ENCODE data around the gene SORCS3.

The SORCS3 gene

GRCh38 chr10:105181626-105182025 is 540.5 kb downstream of the SORCS3 start:
- Histone ChIP-seq H3K27ac (ENCODE audit: low read length) (no peak overlapping the region), H3K9me3 (ENCODE audit: insufficient read depth, low read length, severe bottlenecking) (no peaks in the 10 kb centered on the region), H3K27me3 (ENCODE audit: insufficient read depth, low read length, poor library complexity) (no peaks in the 10 kb centered on the region), H3K9ac (ENCODE audit: low read depth, low read length) (no peak overlapping the region), H3K36me3 (ENCODE audit: insufficient read depth, low read length) (no peaks in the 10 kb centered on the region), H3K79me2 (ENCODE audit: insufficient read depth, low read length) (no peaks in the 10 kb centered on the region), H3K4me2 (ENCODE audit: insufficient read depth, low read length) (no peak overlapping the region), H2AFZ (ENCODE audit: low read depth, low read length) (no peak overlapping the region), H3K4me3 (ENCODE audit: low read depth in 1 of 2, low read length in 2 of 2) (no peak overlapping the region), H3K4me1 (ENCODE audit: insufficient read depth, low read length) (no peaks in the 10 kb centered on the region), H4K20me1 (ENCODE audit: insufficient read depth, low read length) (no peaks in the 10 kb centered on the region)
- DNase-seq (no peak), ATAC-seq (ENCODE audit: insufficient read depth, low read depth) (no peak)
- TF ChIP-seq CTCF (IDR thresholded peaks at IDR 0.05; ENCODE audit: borderline replicate concordance, extremely low read depth, low read length, poor library complexity, severe bottlenecking) = no peak
- TF ChIP-seq EZH2 (IDR thresholded peaks at IDR 0.05; ENCODE audit: borderline replicate concordance, low read depth, low read length, severe bottlenecking) = no peak

GRCh38 chr10:105183536-105183935 is 542.4 kb downstream of the SORCS3 start:
- Histone ChIP-seq H2AFZ (ENCODE audit: low read depth, low read length) (no peak overlapping the region), H3K79me2 (ENCODE audit: insufficient read depth, low read length) (no peaks in the 10 kb centered on the region), H3K4me1 (ENCODE audit: insufficient read depth, low read length) (no peaks in the 10 kb centered on the region), H3K9me3 (ENCODE audit: insufficient read depth, low read length, severe bottlenecking) (no peaks in the 10 kb centered on the region), H3K27ac (ENCODE audit: low read length) (no peak overlapping the region), H3K27me3 (ENCODE audit: insufficient read depth, low read length, poor library complexity) (no peaks in the 10 kb centered on the region), H3K9ac (ENCODE audit: low read depth, low read length) (no peak overlapping the region), H3K36me3 (ENCODE audit: insufficient read depth, low read length) (no peaks in the 10 kb centered on the region), H3K4me3 (ENCODE audit: low read depth in 1 of 2, low read length in 2 of 2) (no peak overlapping the region), H4K20me1 (ENCODE audit: insufficient read depth, low read length) (no peaks in the 10 kb centered on the region), H3K4me2 (ENCODE audit: insufficient read depth, low read length) (no peak overlapping the region)
- TF ChIP-seq EZH2 (IDR thresholded peaks at IDR 0.05; ENCODE audit: borderline replicate concordance, low read depth, low read length, severe bottlenecking) (no peak), CTCF (IDR thresholded peaks at IDR 0.05; ENCODE audit: borderline replicate concordance, extremely low read depth, low read length, poor library complexity, severe bottlenecking) (no peak)
- ATAC-seq (ENCODE audit: insufficient read depth, low read depth) (no peak), DNase-seq (no peak)

GRCh38 chr10:105185161-105185560 is 544.1 kb downstream of the SORCS3 start:
- H3K4me3 ChIP-seq (ENCODE audit: low read depth in 1 of 2, low read length in 2 of 2) = no peak overlapping the region
- H3K4me2 ChIP-seq (ENCODE audit: insufficient read depth, low read length) = no peak overlapping the region
- H3K27ac ChIP-seq (ENCODE audit: low read length) = no peak overlapping the region
- no peaks in the 10 kb centered on the region for H4K20me1 ChIP-seq (ENCODE audit: insufficient read depth, low read length)
- TF ChIP-seq EZH2 (IDR thresholded peaks at IDR 0.05; ENCODE audit: borderline replicate concordance, low read depth, low read length, severe bottlenecking) = no peak
- no peak for TF ChIP-seq CTCF (IDR thresholded peaks at IDR 0.05; ENCODE audit: borderline replicate concordance, extremely low read depth, low read length, poor library complexity, severe bottlenecking)
- no peaks in the 10 kb centered on the region for H3K4me1 ChIP-seq (ENCODE audit: insufficient read depth, low read length)
- H3K27me3 ChIP-seq (ENCODE audit: insufficient read depth, low read length, poor library complexity) = no peaks in the 10 kb centered on the region
- H3K36me3 ChIP-seq (ENCODE audit: insufficient read depth, low read length) = no peaks in the 10 kb centered on the region
- DNase-seq (no peak), ATAC-seq (ENCODE audit: insufficient read depth, low read depth) (no peak)
- H2AFZ ChIP-seq (ENCODE audit: low read depth, low read length) = no peak overlapping the region
- no peak overlapping the region for H3K9ac ChIP-seq (ENCODE audit: low read depth, low read length)
- no peaks in the 10 kb centered on the region for H3K79me2 ChIP-seq (ENCODE audit: insufficient read depth, low read length)
- H3K9me3 ChIP-seq (ENCODE audit: insufficient read depth, low read length, severe bottlenecking) = no peaks in the 10 kb centered on the region

GRCh38 chr10:105187243-105187642 is 546.2 kb downstream of the SORCS3 start:
- Histone ChIP-seq H3K4me1 (ENCODE audit: insufficient read depth, low read length) (no peaks in the 10 kb centered on the region), H4K20me1 (ENCODE audit: insufficient read depth, low read length) (no peaks in the 10 kb centered on the region), H3K4me2 (ENCODE audit: insufficient read depth, low read length) (no peak overlapping the region), H3K27ac (ENCODE audit: low read length) (no peak overlapping the region), H3K27me3 (ENCODE audit: insufficient read depth, low read length, poor library complexity) (no peaks in the 10 kb centered on the region), H3K4me3 (ENCODE audit: low read depth in 1 of 2, low read length in 2 of 2) (no peak overlapping the region), H3K79me2 (ENCODE audit: insufficient read depth, low read length) (no peaks in the 10 kb centered on the region), H3K36me3 (ENCODE audit: insufficient read depth, low read length) (no peaks in the 10 kb centered on the region), H2AFZ (ENCODE audit: low read depth, low read length) (no peak overlapping the region), H3K9ac (ENCODE audit: low read depth, low read length) (no peak overlapping the region), H3K9me3 (ENCODE audit: insufficient read depth, low read length, severe bottlenecking) (no peaks in the 10 kb centered on the region)
- DNase-seq (no peak), ATAC-seq (ENCODE audit: insufficient read depth, low read depth) (no peak)
- TF ChIP-seq EZH2 (IDR thresholded peaks at IDR 0.05; ENCODE audit: borderline replicate concordance, low read depth, low read length, severe bottlenecking) = no peak
- no peak for TF ChIP-seq CTCF (IDR thresholded peaks at IDR 0.05; ENCODE audit: borderline replicate concordance, extremely low read depth, low read length, poor library complexity, severe bottlenecking)
